HL-60 (cell line): ENCODE results near the gene KRTAP3-3.

Experiments
- DNase-seq, 2 experiments: peaks; one replicate each; pipeline ENCODE4 v3.0.0-alpha.2; 2010 to 2020; ENCODE audit warnings: low read depth in 1 of 2, low spot score in 1 of 2
- H3K27ac ChIP-seq: fragments of 250-450 bp; sonication (Bioruptor Pico); replicated peaks from 2 replicates; pipeline ENCODE4 v1.5.1; 2020; ENCODE audit warnings: mild to moderate bottlenecking, moderate library complexity
- H3K27me3 ChIP-seq: fragments of 250-450 bp; sonication (Bioruptor Pico); 2 replicates; pipeline ENCODE4 v1.5.1; 2021; ENCODE audit warnings: mild to moderate bottlenecking, moderate library complexity; ENCODE audit not compliant: insufficient read depth, poor library complexity, severe bottlenecking
- H3K4me3 ChIP-seq: replicated peaks from 2 replicates; pipeline ENCODE4 v1.5.1; 2011; ENCODE audit warnings: mild to moderate bottlenecking, control low read depth, low read length; ENCODE audit not compliant: insufficient read depth
- CTCF ChIP-seq: IDR thresholded peaks from one replicate; pipeline ENCODE4 v1.5.1; 2011; ENCODE audit warnings: low read length, control low read depth, inconsistent platforms; ENCODE audit not compliant: insufficient read depth
- GABPA ChIP-seq: IDR thresholded peaks from 2 replicates; pipeline ENCODE4 v1.6.1; 2012; ENCODE audit warnings: low read depth
- POLR2AphosphoS5 ChIP-seq: IDR thresholded peaks from 2 replicates; pipeline ENCODE4 v1.6.1; 2012; ENCODE audit warnings: low read depth
- REST ChIP-seq: IDR thresholded peaks from 2 replicates; pipeline ENCODE4 v1.6.1; 2012; ENCODE audit warnings: low read depth; ENCODE audit not compliant: insufficient replicate concordance
- SPI1 ChIP-seq: IDR thresholded peaks from 2 replicates; pipeline ENCODE4 v1.6.1; 2012; ENCODE audit warnings: low read depth, mild to moderate bottlenecking, borderline replicate concordance

Gene KRTAP3-3

GRCh38 chr17:40949418-40949817 is 44.5 kb downstream of the KRTAP3-3 start:
- Histone ChIP-seq H3K27ac (no peak overlapping the region), H3K4me3 (no peak overlapping the region), H3K27me3 (peaks cover 12% of the 10 kb centered on the region)
- TF ChIP-seq POLR2AphosphoS5 (no peak), CTCF (no peak), SPI1 (no peak), GABPA (no peak), REST (no peak)
- DNase-seq = no peak

GRCh38 chr17:40947929-40948328 is 46.0 kb downstream of the KRTAP3-3 start:
- H3K4me3 ChIP-seq = no peak overlapping the region
- no peak overlapping the region for H3K27ac ChIP-seq

GRCh38 chr17:40945414-40945813 is 48.5 kb downstream of the KRTAP3-3 start:
- H3K4me3 ChIP-seq = no peak overlapping the region
- TF ChIP-seq REST (no peak), GABPA (no peak), POLR2AphosphoS5 (no peak), SPI1 (no peak), CTCF (no peak)

More at GRCh38 chr17:40947929-40948328, 46.0 kb downstream of the KRTAP3-3 start:
- H3K27me3 ChIP-seq = peaks cover 4% of the 10 kb centered on the region
- TF ChIP-seq POLR2AphosphoS5 = no peak
- TF ChIP-seq CTCF = no peak
- no peak for TF ChIP-seq GABPA
- TF ChIP-seq SPI1 = no peak
- no peak for TF ChIP-seq REST
- no peak for DNase-seq

More at GRCh38 chr17:40945414-40945813, 48.5 kb downstream of the KRTAP3-3 start:
- Histone ChIP-seq H3K27me3 (peaks cover 4% of the 10 kb centered on the region), H3K27ac (no peak overlapping the region)
- DNase-seq = no peak
